VCaP (cell line): ENCODE measurements around the gene NOC4L.
A peak's percentile ranks its signal among the peaks of the same experiment; 100 is the strongest.

Experiments
- H3K27ac ChIP-seq: fragments of 450-650 bp; 2 replicates; pipeline ENCODE4 v1.5.1; 2017
- TF ChIP-seq, protein P1 (sequence below): fragments of 450-650 bp; conservative IDR thresholded peaks from 2 replicates; pipeline ENCODE4 v1.5.1; 2017; ENCODE audit warnings: mild to moderate bottlenecking, moderate library complexity

The NOC4L gene

DNA sequence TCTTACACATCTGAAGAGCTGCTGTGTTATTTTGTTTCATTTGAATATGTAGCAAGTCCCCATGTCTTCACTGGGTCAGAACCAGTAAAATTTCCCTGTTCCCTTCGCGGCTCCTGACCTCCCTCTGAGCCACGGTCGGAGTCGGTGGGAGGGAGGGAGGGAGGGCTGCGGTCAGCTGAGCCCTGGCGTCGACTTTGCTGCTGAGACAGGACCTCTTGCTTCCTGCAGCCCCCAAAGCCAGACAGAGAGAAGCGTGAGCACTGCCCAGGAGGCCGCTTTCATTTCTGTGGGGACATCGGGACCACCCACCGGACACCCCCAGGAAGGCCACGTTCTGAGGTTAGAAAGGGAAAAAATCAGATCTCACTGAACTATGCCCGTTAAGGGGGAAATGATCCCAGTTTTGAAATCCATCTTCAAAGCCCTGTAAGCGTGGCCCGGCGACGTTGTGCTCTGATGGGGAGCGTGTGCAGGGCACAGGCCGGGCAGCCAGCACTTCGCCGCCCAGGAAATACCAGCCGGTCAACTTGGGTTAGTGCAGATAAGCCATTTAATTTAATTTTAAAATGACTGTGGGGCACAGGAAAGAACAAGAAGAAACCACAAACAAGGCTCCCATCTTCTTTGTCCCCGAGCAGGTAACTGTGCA, 42.1 kb downstream of the NOC4L start:
- TF ChIP-seq, protein P1, sequence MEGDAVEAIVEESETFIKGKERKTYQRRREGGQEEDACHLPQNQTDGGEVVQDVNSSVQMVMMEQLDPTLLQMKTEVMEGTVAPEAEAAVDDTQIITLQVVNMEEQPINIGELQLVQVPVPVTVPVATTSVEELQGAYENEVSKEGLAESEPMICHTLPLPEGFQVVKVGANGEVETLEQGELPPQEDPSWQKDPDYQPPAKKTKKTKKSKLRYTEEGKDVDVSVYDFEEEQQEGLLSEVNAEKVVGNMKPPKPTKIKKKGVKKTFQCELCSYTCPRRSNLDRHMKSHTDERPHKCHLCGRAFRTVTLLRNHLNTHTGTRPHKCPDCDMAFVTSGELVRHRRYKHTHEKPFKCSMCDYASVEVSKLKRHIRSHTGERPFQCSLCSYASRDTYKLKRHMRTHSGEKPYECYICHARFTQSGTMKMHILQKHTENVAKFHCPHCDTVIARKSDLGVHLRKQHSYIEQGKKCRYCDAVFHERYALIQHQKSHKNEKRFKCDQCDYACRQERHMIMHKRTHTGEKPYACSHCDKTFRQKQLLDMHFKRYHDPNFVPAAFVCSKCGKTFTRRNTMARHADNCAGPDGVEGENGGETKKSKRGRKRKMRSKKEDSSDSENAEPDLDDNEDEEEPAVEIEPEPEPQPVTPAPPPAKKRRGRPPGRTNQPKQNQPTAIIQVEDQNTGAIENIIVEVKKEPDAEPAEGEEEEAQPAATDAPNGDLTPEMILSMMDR: no peak
- no peak overlapping the region for H3K27ac ChIP-seq

DNA sequence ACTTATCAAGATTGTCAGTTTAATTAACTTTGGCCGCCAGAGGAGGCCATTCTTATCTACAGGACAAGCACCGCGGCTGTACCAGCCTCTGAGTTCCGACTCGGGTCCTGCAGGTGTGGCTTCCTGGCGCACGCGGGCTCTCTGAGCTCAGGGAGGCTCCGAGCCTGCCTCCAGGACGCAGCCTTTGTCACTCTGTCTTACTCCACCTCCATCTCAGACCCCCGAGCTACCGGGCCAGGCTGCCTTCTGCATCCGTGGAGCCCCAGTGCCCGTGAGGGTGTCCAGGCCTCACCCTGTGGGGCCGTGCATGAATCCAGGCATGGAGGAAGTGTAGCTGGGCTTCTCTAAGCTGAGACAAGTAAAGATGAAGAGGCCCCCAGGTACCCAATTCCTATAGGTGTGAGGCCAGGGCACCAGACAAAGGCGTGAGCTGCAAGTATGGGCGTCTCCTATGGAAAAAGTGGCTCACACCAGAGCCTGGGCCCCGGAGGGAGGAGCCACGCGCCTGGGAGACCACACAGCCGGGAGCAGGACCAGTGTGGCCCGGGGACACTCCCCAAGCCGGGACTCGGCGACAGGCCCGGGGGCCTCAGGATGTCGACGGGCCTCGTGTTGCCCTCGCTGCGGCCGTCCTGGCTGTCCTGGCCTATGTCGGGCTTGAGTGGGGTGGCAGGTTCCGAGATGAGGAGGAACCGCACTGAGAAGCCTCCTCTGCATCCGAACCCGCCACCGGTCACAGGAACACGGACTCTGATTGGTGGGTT, 42.8 kb downstream of the NOC4L start:
- TF ChIP-seq, protein P1: peak; percentile 40

GRCh38 chr12:132187646-132188450, 43.6 kb downstream of the NOC4L start:
- TF ChIP-seq, protein P1: no peak
- H3K27ac ChIP-seq: no peak overlapping the region

More for the DNA sequence above, 42.8 kb downstream of the NOC4L start:
- H3K27ac ChIP-seq: no peak overlapping the region

DNA sequence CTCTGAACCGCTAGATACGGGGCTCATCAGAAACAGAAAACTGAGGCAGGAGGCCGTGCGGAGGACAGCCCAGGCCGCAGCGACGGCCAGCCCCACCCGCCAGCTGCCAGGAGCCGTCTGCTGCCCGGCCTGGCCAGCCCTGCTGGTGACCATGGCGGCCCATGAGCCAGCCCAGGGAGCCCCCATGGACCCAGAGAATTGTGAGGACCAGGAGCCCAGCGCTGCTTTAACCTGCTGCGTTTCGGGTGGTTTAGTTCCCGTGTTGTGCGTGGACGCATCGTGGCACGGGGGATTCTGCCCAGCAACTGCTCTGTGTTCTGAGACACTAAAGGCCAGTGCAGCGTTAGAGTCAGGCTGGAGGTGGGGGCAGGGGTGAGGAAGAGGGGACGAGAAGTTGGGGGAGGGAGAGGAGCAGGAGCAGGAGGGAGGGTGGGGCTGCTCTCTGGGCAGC, 44.2 kb downstream of the NOC4L start:
- H3K27ac ChIP-seq: no peak overlapping the region

DNA sequence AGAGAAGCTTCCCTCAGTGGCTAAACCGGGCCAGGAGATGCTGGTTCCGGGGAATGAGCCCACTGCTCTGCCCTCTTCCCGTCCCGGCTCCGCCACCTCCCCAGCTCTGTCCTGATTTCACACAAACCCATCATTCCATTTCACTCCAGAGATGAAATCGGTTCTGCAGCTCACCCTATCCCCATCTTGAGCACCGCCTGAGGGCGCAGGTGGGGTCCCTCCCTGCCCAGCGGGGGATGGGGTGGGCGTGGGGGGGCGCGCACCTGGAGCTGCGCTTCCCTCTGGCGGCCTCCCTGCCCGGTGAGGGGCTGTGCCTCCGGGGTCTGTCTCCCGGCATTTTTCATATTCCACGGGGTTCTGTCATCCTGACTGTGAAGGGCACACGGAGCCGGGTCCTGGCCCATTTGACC, 44.7 kb downstream of the NOC4L start:
- TF ChIP-seq, protein P1: no peak
- peak overlapping the region; percentile 83 for H3K27ac ChIP-seq

More for the DNA sequence above, 44.2 kb downstream of the NOC4L start:
- TF ChIP-seq, protein P1: no peak

DNA sequence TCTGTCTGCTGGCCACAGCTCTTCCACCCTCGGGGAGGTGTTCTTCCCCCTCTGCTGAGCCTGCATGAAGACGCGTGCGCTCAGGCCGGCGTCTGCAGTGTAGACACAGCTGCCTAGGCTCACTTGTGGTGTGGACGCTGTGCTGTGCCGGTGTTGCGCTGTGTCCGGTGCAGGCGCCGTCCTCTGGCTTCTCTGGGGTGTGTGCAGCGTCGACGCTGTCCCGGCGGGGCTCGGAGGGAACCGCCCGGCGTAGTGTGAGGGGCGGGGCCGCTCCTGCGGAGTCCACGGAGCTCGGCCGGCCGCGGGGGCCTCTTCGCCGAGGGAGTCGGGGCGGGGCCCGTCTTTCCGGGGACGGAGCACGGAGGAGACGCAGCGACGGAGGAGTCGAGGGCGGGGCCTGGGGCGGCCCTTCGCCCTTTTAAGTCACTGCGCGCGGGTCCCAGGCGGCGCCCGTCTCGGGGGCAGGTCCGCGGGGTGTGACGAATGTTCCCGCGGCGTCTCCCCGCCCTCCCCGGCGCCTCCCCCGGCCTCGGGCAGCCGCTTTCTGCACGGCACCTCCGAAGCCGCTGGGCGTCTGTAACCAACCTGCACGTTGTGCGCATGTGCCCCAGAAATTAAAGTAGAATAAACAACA, 45.2 kb downstream of the NOC4L start:
- TF ChIP-seq, protein P1: peak; percentile 18; the same call in 1 of the 2 replicates
- peak overlapping the region; percentile 83 for H3K27ac ChIP-seq
